Prostate gland (tissue), 2 donors: ENCODE results near the gene AFAP1. TPM values are rescaled to one million over a fixed set of nuclear protein-coding genes. Genes with fewer than 3 reads are reported as not detected.

Source experiments
- DNase-seq: peaks from one replicate; pipeline ENCODE4 v3.0.0-alpha.2; 2019; ENCODE audit warnings: low spot score
- H3K27ac ChIP-seq, 2 donors: fragments of 200-600 bp; sonication (generic); 2 replicates each; pipeline ENCODE4 v1.5.1; 2017 to 2019
- H3K27me3 ChIP-seq: fragments of 200-600 bp; sonication (generic); replicated peaks from 2 replicates; pipeline ENCODE4 v1.5.1; 2019; ENCODE audit not compliant: insufficient read depth
- H3K36me3 ChIP-seq, 2 donors: fragments of 200-600 bp; sonication (generic); 1 replicate in 1 of 2; 2 replicates in 1 of 2; pipeline versions ENCODE4 v1.5.1 to v1.8.1; 2017 to 2019
- H3K4me1 ChIP-seq: fragments of 200-600 bp; sonication (generic); replicated peaks from 2 replicates; pipeline ENCODE4 v1.5.1; 2019
- H3K4me3 ChIP-seq, 2 donors: fragments of 200-600 bp; sonication (generic); 2 replicates each; pipeline ENCODE4 v1.5.1; 2017 to 2019
- H3K9me3 ChIP-seq: fragments of 200-600 bp; sonication (generic); 2 replicates; pipeline ENCODE4 v1.5.1; 2017
- POLR2A ChIP-seq: fragments of 450-650 bp; IDR thresholded peaks from one replicate; pipeline ENCODE4 v1.6.1; 2016; ENCODE audit warnings: antibody characterized with exemption, mild to moderate bottlenecking
- POLR2AphosphoS5 ChIP-seq: sonication (generic); formaldehyde crosslinking; IDR thresholded peaks from one replicate; pipeline ENCODE4 v1.6.1; 2017; ENCODE audit warnings: antibody characterized with exemption
- WGBS: methylation state at CpG from one replicate; pipeline ENCODE4 v1.1.5; 2018; 5-methylcytosine and 5-hydroxymethylcytosine counted together
- intact Hi-C: fragments of 100-400 bp; cut with DNase I; formaldehyde crosslinking; loops from one replicate; pipeline ENCODE4 v1.14.2; 2022
- total RNA-seq, 2 donors: library from RNA; depleted of rRNA; stranded (reverse); fragments of >200 nt; gene quantifications; one replicate each; pipeline ENCODE4 v1.1.0, GENCODE V29; 2016
- TF ChIP-seq, protein P1 (sequence below), 4 experiments: fragments of 200-600 bp in 2 of 4; fragments of 450-650 bp in 2 of 4; sonication (generic) in 2 of 4; IDR thresholded peaks; 1 replicate in 3 of 4; 2 replicates in 1 of 4; pipeline ENCODE4 v1.5.1; 2016 to 2019; ENCODE audit warnings: antibody characterized with exemption in 4 of 4, mild to moderate bottlenecking in 2 of 4, moderate library complexity in 2 of 4

AFAP1 gene
- total RNA-seq = 10 to 100 TPM; 17.5 to 19.8 TPM

GRCh38 chr4:7939377-7940108 lies at the start of gene AFAP1:
AFAP1 (minus strand) TSS chr4:7939861; CDS start chr4:7872078, 67,783 bp downstream.
- H3K4me3 ChIP-seq = peak within 1 kb of the TSS; percentile 90 to 95
- no peaks in the 10 kb centered on the region for H3K27me3 ChIP-seq
- peak within 1 kb of the TSS; percentile 85 to 86 for H3K27ac ChIP-seq
- H3K4me1 ChIP-seq = no peaks in the 10 kb centered on the region
- under 1% methylated on average over 22 of the region's 96 CpGs for WGBS
- TF ChIP-seq, protein P1, sequence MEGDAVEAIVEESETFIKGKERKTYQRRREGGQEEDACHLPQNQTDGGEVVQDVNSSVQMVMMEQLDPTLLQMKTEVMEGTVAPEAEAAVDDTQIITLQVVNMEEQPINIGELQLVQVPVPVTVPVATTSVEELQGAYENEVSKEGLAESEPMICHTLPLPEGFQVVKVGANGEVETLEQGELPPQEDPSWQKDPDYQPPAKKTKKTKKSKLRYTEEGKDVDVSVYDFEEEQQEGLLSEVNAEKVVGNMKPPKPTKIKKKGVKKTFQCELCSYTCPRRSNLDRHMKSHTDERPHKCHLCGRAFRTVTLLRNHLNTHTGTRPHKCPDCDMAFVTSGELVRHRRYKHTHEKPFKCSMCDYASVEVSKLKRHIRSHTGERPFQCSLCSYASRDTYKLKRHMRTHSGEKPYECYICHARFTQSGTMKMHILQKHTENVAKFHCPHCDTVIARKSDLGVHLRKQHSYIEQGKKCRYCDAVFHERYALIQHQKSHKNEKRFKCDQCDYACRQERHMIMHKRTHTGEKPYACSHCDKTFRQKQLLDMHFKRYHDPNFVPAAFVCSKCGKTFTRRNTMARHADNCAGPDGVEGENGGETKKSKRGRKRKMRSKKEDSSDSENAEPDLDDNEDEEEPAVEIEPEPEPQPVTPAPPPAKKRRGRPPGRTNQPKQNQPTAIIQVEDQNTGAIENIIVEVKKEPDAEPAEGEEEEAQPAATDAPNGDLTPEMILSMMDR (IDR thresholded peaks at IDR 0.05) = no peak
- peak; percentile 28 for TF ChIP-seq POLR2AphosphoS5
- TF ChIP-seq POLR2A = peak; percentile 83
- H3K36me3 ChIP-seq = no peaks in the 10 kb centered on the region
- peak; percentile 84 for DNase-seq
- intact Hi-C loops = loop anchor here (5.0 kb wide), 1 partner anchor 48 kb away; no protein-coding TSS in a partner anchor
- H3K9me3 ChIP-seq = no peaks in the 10 kb centered on the region

- TF ChIP-seq, protein P1 (IDR thresholded peaks at IDR 0.05) = no peak
- TF ChIP-seq POLR2AphosphoS5 (no peak), POLR2A (no peak)
- DNase-seq = no peak
- no peaks in the 10 kb centered on the region for H3K9me3 ChIP-seq
- no peaks in the 10 kb centered on the region for H3K27me3 ChIP-seq
- H3K36me3 ChIP-seq = no peaks in the 10 kb centered on the region
- H3K27ac ChIP-seq = no peak overlapping the region
- WGBS = 65% methylated on average over 1 of the region's 1 CpG
- no peaks in the 10 kb centered on the region for H3K4me1 ChIP-seq
- no peak overlapping the region for H3K4me3 ChIP-seq
- intact Hi-C loops = loop anchor here (5.0 to 10.0 kb wide), 4 partner anchors 51 to 794 kb away; partner anchors contain the start of genes AFAP1 and SORCS2
Measured at GRCh38 chr4:7988437-7988836, 48.8 kb upstream of the AFAP1 start.

GRCh38 chr4:7987148-7987989 lies 47.7 kb upstream of the AFAP1 start:
- peak; percentile 68 for DNase-seq
- no peak overlapping the region for H3K4me3 ChIP-seq
- intact Hi-C loops = loop anchor here (1.0 to 10.0 kb wide), 5 partner anchors 50 to 793 kb away; partner anchors contain the start of genes AFAP1 and SORCS2
- no peaks in the 10 kb centered on the region for H3K9me3 ChIP-seq
- no peaks in the 10 kb centered on the region for H3K4me1 ChIP-seq
- TF ChIP-seq POLR2A (no peak), POLR2AphosphoS5 (peak; percentile 20)
- TF ChIP-seq, protein P1 (IDR thresholded peaks at IDR 0.05) = peak; percentile 79 to 90 (median 83)
- no peaks in the 10 kb centered on the region for H3K27me3 ChIP-seq
- H3K27ac ChIP-seq = no peak overlapping the region
- 52% methylated on average over 10 of the region's 10 CpGs for WGBS
- H3K36me3 ChIP-seq = no peaks in the 10 kb centered on the region

DNA sequence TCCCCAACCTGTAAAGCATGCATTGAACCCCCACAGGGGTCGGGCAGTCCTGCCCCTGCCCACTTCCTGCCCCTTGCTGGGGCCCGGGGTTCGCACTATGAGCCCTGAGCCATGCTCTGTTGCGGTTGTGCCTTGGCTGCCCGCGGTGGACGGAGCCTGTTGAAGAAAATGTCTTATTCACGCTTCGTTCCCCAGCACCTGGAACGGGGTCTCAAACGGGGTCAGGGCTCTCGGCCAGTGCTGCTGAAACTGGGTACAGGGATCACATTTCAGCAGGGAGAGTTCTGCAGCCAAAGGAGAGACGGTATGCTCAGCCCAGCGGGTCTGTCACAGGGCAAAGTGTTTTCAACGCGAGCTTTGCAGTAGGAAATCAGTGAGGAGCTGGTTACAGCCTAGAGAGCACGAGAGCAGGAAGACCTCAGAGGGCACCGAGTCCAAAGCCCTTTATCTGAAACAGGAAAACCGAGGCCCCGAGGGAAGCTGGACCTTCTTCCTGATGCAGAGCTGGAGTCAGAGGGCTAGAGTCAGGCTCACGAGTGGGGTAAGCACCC lies 46.3 kb upstream of the AFAP1 start:
- no peak for DNase-seq
- no peak overlapping the region for H3K4me3 ChIP-seq
- intact Hi-C loops = loop anchor here (5.0 to 10.0 kb wide), 4 partner anchors 49 to 791 kb away; partner anchors contain the start of genes AFAP1 and SORCS2
- no peaks in the 10 kb centered on the region for H3K4me1 ChIP-seq
- H3K9me3 ChIP-seq = no peaks in the 10 kb centered on the region
- no peaks in the 10 kb centered on the region for H3K27me3 ChIP-seq
- WGBS = 39% methylated on average over 21 of the region's 21 CpGs
- H3K36me3 ChIP-seq = no peaks in the 10 kb centered on the region
- H3K27ac ChIP-seq = no peak overlapping the region
- TF ChIP-seq POLR2A (no peak), POLR2AphosphoS5 (no peak)
- TF ChIP-seq, protein P1 (IDR thresholded peaks at IDR 0.05) = no peak
